HTERT RPE-1 (cell line): ENCODE measurements around the gene ZNF428.
"Not testable (repeated sequence)": the region's sequence is repeated elsewhere in the genome, so short reads cannot be mapped to it uniquely, and the experiment has no call there.

Experiments used
- in situ Hi-C: fragments of 300-500 bp; cut with MboI; formaldehyde crosslinking; loops from 4 replicates; pipeline ENCODE4 v1.14.3; 2020; ENCODE audit warnings: low sequenced_read_pairs

Gene ZNF428

GRCh38 chr19:43620061-43621001, 902 bp upstream of the ZNF428 start:
- in situ Hi-C loops, result no loop called here

DNA sequence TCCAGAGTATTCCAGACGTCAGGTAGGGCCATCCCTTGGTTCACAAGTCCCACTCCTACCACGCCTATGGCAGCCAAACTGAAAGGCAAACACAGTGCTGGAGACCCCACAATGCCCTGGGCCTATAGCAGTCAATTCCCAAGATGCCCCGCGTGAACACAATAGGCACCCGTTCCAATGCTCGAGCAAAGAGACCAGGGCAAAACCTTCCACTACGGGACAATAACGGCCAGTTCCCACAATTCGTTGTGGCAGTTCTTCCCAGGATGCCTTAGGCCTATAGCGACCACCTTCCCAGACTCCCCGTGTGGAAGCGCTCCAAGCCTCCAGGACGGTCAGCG, 538 bp downstream of the ZNF428 start:
- in situ Hi-C loops, result no loop called here

GRCh38 chr19:43616954-43617353, 2.5 kb downstream of the ZNF428 start:
- in situ Hi-C loops, result no loop called here

- in situ Hi-C loops, result no loop called here
Measured at GRCh38 chr19:43616306-43616705, 3.1 kb downstream of the ZNF428 start.

DNA sequence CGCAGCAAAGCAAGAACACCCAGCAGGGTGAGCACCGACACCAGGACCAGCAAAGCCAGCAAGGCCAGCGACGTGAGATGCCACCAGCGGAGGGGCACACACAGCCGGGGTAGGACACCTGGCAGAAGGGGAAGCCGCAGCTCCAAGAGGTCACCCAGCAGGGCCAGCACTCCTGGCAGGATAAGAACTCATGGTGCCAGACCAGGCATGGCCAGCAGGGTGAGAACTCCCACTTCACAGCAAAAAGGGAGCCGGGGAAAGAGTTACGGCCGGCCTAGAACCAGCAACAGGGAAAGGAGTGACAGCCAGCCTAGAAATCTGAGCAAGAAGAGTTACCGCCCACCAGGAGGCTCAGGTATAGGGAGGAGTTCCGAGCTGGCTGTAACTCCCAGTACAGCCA, 7.1 kb downstream of the ZNF428 start:
- in situ Hi-C loops, result no loop called here

- in situ Hi-C loops, result no loop called here
Measured at GRCh38 chr19:43611788-43612187, 7.6 kb downstream of the ZNF428 start, which contains the start of gene SRRM5. Gene SRRM5, plus strand, starts transcription at chr19:43612088. Its CDS starts 34 bp downstream, at chr19:43612122.

GRCh38 chr19:43610493-43610892, 8.9 kb downstream of the ZNF428 start:
- in situ Hi-C loops, result no loop called here

GRCh38 chr19:43609872-43610271, 9.6 kb downstream of the ZNF428 start:
- in situ Hi-C loops, result no loop called here

- in situ Hi-C loops, result no loop called here
Measured at GRCh38 chr19:43607238-43608205, 11.9 kb downstream of the ZNF428 start.

DNA sequence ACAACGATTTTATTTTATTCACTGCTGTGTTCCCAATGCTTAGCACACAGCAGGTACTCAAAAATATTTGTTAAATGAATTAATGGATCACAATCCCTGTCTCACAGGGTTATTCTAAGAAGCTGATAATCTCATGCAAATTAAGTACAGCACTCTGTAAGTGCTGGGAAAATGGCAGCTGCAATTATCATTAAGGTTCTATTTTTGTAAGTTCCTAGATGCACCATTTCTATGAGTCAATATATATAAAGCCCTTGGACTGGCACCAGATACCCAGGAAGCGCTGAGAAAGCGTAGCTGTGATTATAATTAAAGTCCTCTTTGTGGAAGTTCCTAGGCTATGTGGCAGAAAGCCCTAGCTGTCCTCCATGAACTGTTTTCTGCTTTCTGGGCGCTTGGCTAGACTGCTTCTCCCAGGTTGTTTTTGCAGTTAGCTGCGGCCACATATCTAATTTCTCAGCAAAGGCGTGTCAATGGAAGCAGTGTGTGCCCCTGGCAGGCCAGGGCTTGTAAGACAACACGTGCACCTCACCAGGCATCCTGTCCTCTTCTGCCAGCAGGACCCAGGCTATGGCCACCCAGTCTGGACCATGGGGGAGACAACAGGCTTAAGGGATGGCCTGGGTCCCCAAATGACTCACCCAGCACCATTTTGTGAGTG, 12.7 kb downstream of the ZNF428 start:
- in situ Hi-C loops, result no loop called here

GRCh38 chr19:43605875-43606568, 13.4 kb downstream of the ZNF428 start:
- in situ Hi-C loops, result no loop called here

GRCh38 chr19:43600326-43600725, 19.1 kb downstream of the ZNF428 start:
- in situ Hi-C loops, result not testable (repeated sequence)

DNA sequence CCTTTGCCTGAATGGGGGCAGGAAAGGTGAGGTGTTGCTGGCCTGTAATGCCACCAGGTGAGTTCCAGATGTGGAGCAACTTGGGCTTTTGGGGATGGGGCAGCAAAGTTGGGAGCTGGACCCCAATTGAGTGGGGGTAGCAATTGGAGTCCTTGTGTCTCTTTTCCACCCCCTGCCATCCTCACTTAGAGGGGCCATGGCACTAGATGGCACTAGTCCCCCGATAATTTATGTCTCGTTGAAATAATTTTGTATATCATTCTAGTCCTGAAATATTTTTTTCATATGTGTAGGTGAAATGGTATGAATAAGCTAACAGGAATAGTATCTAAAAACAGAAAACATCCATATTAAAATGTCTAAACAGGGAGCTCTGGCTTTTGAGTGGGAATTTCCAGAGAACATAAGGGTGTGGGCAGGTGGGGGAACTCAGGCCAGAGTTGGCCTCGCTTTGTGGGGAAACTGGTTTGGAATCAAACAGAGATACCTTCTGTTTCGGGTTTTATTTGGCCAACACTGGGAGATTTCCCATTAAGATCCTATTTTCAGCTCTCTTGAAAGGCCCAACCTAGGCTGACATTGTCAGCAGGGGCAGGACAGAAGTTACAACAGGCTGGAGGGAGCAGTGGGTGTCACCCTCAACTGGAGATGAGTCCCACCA, 19.7 kb downstream of the ZNF428 start:
- in situ Hi-C loops, result no loop called here

DNA sequence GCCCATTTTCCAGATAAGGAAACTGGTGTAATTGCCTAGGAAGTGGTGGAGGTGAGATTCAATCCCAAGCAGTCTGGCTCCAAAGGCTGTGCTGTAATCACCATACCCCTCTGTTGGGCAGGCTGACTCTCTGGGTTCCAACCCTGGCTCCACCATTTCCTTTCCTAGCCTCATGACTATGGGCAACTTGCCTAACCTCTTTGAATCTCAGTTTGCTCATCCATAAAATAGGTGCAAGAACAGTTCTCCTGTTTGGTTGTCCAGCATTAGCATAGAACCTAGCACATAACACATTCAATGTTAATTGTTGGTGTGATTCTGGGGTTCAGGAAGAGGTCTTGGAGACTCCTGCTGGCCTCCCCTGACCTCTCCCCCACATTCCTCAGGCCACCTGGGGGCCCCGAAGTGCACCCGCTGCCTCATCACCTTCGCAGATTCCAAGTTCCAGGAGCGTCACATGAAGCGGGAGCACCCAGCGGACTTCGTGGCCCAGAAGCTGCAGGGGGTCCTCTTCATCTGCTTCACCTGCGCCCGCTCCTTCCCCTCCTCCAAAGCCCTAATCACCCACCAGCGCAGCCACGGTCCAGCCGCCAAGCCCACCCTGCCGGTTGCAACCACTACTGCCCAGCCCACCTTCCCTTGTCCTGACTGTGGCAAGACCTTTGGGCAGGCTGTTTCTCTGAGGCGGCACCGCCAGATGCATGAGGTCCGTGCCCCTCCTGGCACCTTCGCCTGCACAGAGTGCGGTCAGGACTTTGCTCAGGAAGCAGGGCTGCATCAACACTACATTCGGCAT, 20.8 kb downstream of the ZNF428 start:
- in situ Hi-C loops, result no loop called here

DNA sequence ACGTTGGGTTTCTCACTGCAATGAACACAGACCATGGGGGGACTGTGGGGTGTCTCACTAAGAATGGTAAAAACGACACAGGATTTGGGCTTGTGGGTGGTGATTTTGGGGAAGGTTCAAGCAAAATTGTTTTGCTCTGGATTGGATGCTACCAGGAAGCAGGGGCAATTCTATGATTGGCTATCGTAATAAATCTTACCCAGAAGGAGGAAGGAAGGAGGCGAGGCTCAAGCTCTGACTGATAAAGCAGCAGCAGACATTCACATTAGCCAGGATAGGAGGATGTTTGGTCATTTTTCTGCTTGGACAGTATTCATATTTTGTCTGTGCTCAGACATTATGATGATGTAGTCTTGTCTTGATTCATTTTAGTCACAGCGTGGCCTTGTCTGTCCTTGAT, 21.6 kb downstream of the ZNF428 start:
- in situ Hi-C loops, result no loop called here

GRCh38 chr19:43596842-43597461, 22.5 kb downstream of the ZNF428 start:
- in situ Hi-C loops, result no loop called here

- in situ Hi-C loops, result no loop called here
Measured at GRCh38 chr19:43595999-43596841, 23.2 kb downstream of the ZNF428 start, which contains the start of the genes IRGQ and ZNF576. Gene IRGQ, minus strand, starts transcription at chr19:43596134. Its CDS starts 796 bp downstream, at chr19:43595338. Gene ZNF576, plus strand, starts transcription at chr19:43596595. Its CDS starts 514 bp downstream, at chr19:43597109.

GRCh38 chr19:43595605-43595998, 23.8 kb downstream of the ZNF428 start:
- in situ Hi-C loops, result no loop called here
